Measurements from ENCODE around the gene NAT10.

GRCh38 chr11:34114471-34114870 lies 9.0 kb downstream of the NAT10 start:
- TF ChIP-seq POLR2A (IDR thresholded peaks at IDR 0.05), result no peak
- TF ChIP-seq CTCF (IDR thresholded peaks at IDR 0.05), result no peak
